K562 (cell line): ENCODE measurements around the gene AMFR.

ENCODE experiments used
- ADNP ChIP-seq: fragments of 200-800 bp; sonication (Bioruptor generic); IDR thresholded peaks from 2 replicates; pipeline ENCODE4 v1.6.1; 2016; ENCODE audit warnings: missing genetic modification characterization, missing compliant biosample characterization
- ARNT ChIP-seq, 2 experiments: fragments of 450-650 bp; IDR thresholded peaks; 2 replicates each; pipeline ENCODE4 v1.6.1; 2016; ENCODE audit warnings: mild to moderate bottlenecking in 1 of 2
- ELF4 ChIP-seq: fragments of 450-650 bp; formaldehyde crosslinking; IDR thresholded peaks from 2 replicates; pipeline ENCODE4 v1.4.0; 2022; ENCODE audit warnings: missing genetic modification characterization
- STAG1 ChIP-seq: sonication (generic); formaldehyde crosslinking; IDR thresholded peaks from 2 replicates; pipeline ENCODE4 v1.5.0; 2020; ENCODE audit warnings: missing genetic modification reagents, borderline replicate concordance
- ZNF143 ChIP-seq: sonication (generic); formaldehyde crosslinking; IDR thresholded peaks from 2 replicates; pipeline ENCODE4 v1.9.0; 2022; ENCODE audit warnings: mild to moderate bottlenecking, missing genetic modification reagents

- TF ChIP-seq ARNT (IDR thresholded peaks at IDR 0.05) (no peak), ELF4 (CRISPR knock-in tag) (no peak), ZNF143 (CRISPR knock-in tag) (no peak), STAG1 (CRISPR knock-in tag) (no peak), ADNP (tag) (no peak)
Measured at GRCh38 chr16:56340416-56340815, 84.9 kb downstream of the AMFR start.
